Adipose tissue (tissue), 3 donors: ENCODE data around the gene ADGRF1. TPM values are rescaled to one million over a fixed set of nuclear protein-coding genes. Genes with fewer than 3 reads are reported as not detected.

Source experiments
- H3K27ac ChIP-seq: one replicate; pipeline ENCODE4 v1.5.1; 2013; ENCODE audit warnings: low read depth, low read length
- whole genome bisulfite sequencing, 3 donors: extraction: QIAGEN DNeasy Blood & Tissue Kit; methylation state at CpG; one replicate each; pipeline ENCODE4 v1.1.7; 2013; 5-methylcytosine and 5-hydroxymethylcytosine counted together
- polyA plus RNA-seq, 3 donors: library from polyadenylated mRNA; stranded (reverse); fragments of 200-250 nt; gene quantifications; one replicate each; pipeline ENCODE4 v1.2.3, GENCODE V29; 2013
- donor health status: healthy with polysubstance abuse.
- donor health status: Bipolar disorder and iron deficiency.
- donor health status: healthy.

ADGRF1 gene
- polyA plus RNA-seq, 3 donors, result 0.13 to 0.22 (median 0.16) TPM

DNA sequence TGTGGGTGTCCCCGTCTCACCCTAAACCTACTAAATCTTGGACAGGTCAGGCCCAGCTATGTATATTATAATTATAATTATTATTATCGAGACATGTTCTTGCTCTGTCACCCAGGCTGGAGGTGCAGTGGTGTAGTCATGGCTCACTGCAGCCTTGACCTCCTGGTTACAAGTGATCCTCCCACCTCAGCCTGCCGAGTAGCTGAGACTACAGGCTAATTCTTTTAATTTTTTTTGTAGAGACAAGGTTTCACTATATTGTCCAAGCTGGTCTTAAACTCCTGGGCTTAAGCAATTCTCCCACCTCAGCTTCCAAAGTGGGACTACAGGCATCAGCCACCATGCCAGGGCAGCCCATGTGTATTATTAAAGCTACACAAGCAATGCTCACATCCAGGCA is 10.5 kb downstream of the ADGRF1 start:
- no peak overlapping the region for H3K27ac ChIP-seq
- WGBS, 3 donors, result 84 to 88% (median 86%) methylated on average over 3 of the region's 3 CpGs

DNA sequence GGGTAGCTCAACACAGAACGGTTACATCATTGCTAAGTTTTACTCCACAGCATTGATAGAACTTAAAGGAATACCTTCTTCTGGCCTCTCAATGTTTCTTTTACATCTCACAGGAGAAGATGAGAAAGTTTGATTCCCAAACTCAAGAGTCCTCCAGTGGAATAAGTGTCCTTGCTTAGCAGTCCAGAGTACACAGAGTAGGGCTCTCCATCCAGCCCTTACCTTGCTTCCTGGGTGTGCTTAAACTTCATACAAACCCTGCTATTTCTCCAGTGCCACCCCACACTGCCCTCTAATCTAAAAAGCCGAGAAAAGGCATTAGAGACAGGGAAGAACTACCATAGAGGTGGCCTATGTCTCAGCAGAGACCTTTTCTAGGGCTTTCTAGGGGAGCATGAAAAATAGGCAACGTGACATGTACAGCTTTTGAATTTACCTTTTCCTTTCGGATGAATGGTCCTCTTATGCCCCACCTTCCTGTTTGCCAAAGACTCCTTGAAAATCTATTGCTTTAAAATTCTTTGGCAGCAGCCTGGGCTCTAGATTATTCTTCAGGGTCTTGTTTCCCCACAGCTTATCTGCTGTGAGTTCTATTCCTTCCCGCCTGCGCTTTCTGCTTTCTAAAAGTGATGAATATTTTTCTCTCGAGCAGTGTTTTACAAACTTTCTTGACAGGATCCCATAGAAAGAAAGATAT is 12.1 kb downstream of the ADGRF1 start:
- no peak overlapping the region for H3K27ac ChIP-seq
- 82 to 89% (median 88%) methylated on average over 7 of the region's 7 CpGs for WGBS, 3 donors

DNA sequence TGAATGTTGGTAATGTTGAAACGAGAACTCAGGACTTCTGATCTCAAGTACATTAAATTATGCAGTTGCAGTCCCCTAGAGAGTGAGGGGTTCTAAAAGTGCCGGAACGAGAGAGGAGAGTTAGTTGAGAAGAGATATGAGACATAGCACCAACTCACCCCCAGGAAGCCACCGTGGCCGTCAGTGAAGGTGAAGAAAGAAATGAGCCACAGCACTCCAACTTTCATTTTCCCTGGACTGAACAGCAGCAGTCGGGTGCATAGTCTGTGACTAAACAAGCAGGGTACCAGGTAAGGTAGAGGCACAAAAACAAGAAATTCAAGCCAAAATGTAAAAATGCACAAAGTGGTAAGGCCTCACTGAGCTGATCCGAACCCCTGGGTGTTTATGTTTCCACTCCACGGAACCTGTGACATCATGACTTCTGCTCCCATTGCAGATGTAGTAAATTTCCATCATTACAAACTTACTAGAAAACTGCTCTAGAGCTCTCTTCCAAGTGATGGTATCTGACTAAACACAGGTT is 13.2 kb downstream of the ADGRF1 start:
- WGBS, 3 donors, result 85 to 88% (median 86%) methylated on average over 8 of the region's 8 CpGs
- no peak overlapping the region for H3K27ac ChIP-seq

DNA sequence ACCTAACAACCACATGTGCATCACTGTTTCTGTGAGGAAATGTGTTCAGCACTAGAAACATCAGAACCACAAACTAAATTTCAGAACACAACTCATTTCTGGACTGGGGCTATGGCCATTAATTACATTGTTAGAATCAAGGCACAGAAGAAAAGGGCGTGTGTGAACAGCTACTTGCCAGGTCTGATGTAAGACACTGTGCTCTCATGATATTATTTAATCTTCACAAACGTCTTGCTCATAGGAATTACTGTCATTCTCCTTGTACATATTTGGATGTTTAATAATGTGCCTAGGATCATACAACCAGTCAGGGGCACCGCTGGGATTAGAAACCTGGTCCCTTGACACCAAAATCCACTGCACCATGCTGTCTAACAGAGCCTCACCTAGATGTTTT is 14.8 kb downstream of the ADGRF1 start:
- no peak overlapping the region for H3K27ac ChIP-seq
- 60 to 70% (median 62%) methylated on average over 3 of the region's 3 CpGs for WGBS, 3 donors

DNA sequence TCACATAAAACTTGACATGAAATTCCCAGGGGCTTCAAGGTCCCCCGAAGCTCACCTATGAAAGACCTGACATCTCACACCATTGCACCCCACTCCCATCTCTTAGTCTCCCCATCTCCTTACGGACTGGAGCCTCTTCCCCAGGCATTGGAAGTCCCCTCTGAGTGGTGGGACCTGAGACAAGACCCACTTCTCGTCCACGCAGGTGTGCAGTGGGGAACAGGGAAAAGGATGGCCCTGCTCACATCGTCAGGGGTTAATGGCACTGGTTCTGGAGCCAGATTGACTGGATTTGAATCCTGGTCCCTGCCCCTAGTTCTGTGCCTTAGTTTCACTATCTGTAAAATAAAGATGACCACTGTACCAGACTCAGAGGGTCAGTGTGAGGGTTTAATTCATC is 15.5 kb downstream of the ADGRF1 start:
- WGBS, 3 donors, result 88 to 95% (median 93%) methylated on average over 5 of the region's 5 CpGs
- H3K27ac ChIP-seq, result no peak overlapping the region

DNA sequence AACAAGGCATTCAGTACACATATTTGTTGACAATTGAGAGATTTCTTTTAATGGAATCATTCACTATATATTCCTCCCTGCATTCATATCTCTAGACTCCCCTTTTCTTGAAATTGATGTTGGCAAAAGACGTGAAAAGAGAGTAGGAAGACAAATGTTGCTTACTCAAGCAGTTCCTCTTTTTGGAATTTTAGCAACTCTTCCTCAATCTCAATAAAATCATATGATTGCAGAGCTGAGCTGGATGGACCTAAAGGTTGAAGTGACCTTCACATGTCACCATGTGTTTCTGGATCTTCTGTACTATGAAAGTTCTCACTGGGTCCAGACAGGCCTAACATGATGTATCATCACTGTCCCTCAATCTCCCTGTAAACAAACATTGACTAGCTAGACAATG is 18.6 kb downstream of the ADGRF1 start:
- H3K27ac ChIP-seq, result no peak overlapping the region
- WGBS, 3 donors, result 14 to 44% (median 31%) methylated on average over 1 of the region's 1 CpG

DNA sequence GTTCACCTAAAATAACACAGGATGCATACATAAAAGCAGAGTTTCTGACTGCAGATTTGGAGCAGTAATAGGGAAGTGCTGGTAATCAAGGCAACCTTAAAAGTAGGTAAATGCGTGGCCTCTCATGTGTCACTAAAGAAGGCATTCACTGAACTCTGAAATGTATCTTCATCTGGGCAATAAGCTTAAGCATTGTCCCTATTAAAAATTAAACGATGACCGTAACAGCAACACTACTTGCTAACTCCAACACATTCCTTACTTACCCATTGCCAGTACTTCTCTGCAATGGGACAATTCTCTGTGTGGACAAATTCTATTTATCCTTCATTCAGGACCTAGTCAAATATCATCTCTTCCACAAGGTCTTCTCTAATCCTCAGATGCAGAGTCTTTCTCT is 19.9 kb downstream of the ADGRF1 start:
- 91 to 98% (median 96%) methylated on average over 3 of the region's 3 CpGs for WGBS, 3 donors
- no peak overlapping the region for H3K27ac ChIP-seq

DNA sequence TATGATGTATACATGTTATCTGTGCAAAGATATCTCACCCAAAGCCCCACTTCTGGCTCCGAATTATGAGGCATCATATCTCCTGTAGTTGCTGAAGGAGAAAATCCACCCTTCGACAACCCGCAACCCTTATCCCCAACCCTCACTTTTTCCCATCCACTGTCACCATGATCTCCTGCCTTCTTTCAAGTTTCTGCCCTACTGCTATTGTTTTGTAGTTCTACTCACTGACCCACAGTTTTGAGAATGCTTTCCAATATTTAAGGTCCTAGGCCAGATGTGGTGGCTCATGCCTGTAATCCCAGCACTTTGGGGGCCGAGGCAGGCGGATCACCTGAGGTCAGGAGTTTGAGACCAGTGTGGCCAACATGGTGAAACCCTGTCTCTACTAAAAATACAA is 22.2 kb downstream of the ADGRF1 start:
- 93 to 97% (median 94%) methylated on average over 5 of the region's 5 CpGs for WGBS, 3 donors
- no peak overlapping the region for H3K27ac ChIP-seq

DNA sequence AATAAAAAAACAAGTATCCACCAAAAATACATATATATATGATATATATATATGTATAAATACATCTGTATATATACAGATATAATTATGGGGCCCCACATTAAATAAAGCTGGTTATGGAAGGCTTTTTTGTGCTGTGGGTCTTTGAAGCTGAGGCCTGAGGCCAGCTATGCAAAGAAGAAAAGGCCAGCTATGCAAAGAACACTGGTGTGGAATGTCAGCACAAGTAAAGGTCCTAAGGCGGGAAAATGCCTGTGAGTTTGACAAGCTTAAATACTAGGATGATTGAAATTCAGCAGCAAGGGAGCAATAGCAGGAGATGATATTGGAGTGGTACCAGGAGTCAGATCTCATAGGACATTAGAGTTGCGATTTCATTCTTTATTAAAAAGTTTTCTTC is 25.2 kb downstream of the ADGRF1 start:
- no peak overlapping the region for H3K27ac ChIP-seq
- WGBS, 3 donors, result 85 to 95% (median 92%) methylated on average over 2 of the region's 2 CpGs

DNA sequence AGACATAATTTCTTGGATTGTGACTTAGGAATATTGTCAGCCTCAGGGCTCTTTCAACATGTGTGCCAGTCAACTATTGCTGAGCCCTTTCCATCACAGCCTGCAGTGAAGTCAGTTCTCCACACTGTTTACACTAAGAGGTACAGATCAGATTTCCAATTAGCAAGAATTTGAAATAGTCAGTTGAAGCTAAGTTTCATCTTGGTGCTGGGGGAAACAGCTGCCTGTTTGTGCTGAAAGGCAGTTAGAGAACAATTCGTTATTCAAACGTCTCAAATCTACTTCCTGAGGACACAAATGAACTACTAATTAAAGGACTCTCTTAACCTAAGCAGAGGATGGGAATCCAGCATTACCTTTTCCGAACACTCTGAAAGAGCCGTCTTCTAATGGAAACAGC is 25.9 kb downstream of the ADGRF1 start:
- WGBS, 3 donors, result 53 to 57% (median 55%) methylated on average over 4 of the region's 4 CpGs
- no peak overlapping the region for H3K27ac ChIP-seq

DNA sequence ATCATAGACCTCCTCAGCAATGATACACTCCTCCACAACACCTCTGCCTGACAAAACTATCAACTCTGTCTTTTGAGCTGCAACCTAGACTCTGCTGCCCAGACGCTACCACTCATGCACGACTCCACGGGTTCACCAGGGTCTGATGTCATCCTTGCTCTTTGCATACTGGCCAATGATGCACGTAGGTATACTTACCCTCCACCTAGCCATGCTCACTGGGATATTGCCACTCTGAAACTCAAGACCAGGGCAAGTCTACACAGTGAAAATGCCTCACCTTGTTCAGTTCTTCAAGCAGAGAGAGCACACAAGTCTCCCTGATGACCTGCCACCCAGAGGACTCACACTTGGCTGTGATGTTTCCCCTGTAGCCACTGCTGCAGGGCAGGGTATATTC is 27.7 kb downstream of the ADGRF1 start:
- WGBS, 3 donors, result 89 to 93% (median 89%) methylated on average over 4 of the region's 4 CpGs

DNA sequence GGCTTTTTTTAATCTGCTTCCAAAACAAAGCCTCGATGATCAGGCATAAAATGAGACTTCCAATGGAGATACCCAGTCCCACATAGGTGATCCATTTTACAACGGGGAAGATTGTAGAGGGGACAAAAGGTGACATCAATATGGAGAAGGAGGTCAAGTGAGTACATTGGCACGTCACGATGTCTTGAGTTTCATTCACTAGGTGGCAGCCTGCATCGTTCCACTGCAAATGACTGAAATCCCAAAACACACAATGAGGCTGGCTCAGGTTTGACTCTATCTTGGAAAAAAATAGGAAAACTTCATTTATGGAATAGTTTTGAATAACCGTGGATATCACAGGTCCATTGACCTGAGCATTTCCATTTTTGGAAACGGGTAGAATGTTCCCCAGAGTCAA is 32.5 kb downstream of the ADGRF1 start:
- 74 to 78% (median 76%) methylated on average over 7 of the region's 7 CpGs for WGBS, 3 donors
- no peak overlapping the region for H3K27ac ChIP-seq

More for the DNA sequence above, 27.7 kb downstream of the ADGRF1 start:
- H3K27ac ChIP-seq, result no peak overlapping the region

DNA sequence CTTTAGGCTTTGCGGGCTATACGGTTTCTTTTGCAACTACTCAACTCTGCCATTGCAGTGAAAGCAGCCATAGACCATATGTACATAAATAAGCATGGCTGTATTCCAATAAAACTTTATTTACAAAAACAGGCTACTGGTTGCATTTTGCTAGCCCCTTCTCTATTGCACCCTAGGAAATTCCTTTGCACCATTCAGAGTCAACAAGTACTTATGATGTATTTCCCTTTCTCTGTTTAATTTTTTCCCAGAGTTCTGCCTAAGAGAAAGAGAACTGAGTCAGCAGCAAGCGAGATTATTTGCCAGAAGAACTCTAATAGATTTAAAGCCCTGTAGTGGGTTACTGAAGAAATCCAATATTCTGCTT is 33.8 kb downstream of the ADGRF1 start:
- H3K27ac ChIP-seq, result no peak overlapping the region
- WGBS, 3 donors, result 90 to 95% (median 94%) methylated on average over 3 of the region's 3 CpGs

DNA sequence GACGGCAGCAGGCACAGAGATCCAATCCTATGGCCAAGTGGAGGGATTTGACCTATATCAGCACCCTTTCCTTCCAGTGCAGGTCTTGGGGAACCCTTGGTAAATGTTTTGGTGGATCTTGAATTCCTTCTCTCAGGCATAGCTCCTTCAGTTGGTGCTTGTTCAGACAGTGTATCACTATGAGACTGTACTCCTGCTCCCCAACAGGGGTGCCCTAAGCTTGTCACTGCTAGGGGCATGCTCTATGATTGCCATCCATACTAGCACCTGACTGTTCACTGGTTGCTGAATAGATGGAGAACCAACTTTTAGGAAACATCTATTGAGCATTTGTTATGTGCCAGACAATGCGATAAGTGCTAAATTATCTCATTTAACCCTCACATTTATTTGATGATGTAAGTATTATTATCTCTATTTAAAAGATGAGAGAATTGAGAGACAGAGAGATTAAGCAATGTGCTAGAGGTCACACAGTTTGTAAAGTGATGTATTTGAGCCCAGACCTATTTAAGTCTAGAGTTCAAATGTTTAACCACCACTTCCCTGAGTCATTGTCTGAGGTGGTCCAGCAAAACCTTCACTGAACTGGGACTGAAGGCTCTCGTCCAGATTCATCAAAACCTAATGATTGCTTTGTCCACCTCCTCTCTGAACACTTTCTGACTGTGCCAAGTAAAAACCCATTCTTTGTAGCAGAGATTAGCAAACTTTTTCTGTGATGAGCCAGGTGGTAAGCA is 34.3 kb downstream of the ADGRF1 start:
- H3K27ac ChIP-seq, result no peak overlapping the region
- 71 to 89% (median 84%) methylated on average over 3 of the region's 3 CpGs for whole genome bisulfite sequencing, 3 donors

DNA sequence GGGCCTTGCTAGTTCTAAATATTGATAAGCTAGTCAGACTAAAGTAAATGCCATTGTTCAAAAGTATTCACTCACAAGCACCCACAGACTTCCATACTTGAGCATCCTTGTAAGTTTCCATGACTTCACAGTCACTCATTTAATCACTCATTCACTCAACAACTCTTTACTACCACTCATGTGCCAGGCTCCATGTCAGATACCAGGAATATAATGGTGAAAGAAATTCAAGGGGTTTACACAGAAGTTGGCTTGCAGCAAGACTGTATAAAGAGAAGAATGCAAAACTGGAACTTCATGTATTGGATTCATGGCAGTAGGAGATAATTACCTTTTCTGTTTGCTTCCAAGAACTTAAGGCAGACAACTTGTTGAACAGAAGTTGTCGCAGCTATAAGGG is 36.6 kb downstream of the ADGRF1 start:
- WGBS, 3 donors, result 95 to 100% (median 97%) methylated on average over 1 of the region's 1 CpG

DNA sequence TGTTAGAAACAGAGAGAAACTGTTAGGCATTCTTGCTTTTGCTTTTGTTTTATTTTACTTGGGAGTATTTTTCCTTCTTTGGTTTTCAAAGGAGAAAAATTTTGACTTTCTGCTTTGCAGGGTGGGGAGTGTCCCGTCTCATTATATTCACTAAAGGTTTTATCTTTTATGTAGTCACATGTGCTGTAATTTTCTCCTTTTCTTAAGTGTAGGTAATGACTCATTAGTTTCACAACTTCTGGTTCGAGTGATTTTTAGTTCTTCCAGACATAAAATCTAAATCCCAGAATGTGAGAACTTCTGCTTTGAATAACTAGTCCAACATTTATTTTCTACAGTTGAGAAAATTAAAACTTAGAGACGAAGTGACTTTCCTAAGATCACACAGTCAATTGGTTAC is 37.7 kb downstream of the ADGRF1 start:
- 46 to 68% (median 52%) methylated on average over 3 of the region's 3 CpGs for WGBS, 3 donors
- H3K27ac ChIP-seq, result no peak overlapping the region

More for the DNA sequence above, 36.6 kb downstream of the ADGRF1 start:
- no peak overlapping the region for H3K27ac ChIP-seq

DNA sequence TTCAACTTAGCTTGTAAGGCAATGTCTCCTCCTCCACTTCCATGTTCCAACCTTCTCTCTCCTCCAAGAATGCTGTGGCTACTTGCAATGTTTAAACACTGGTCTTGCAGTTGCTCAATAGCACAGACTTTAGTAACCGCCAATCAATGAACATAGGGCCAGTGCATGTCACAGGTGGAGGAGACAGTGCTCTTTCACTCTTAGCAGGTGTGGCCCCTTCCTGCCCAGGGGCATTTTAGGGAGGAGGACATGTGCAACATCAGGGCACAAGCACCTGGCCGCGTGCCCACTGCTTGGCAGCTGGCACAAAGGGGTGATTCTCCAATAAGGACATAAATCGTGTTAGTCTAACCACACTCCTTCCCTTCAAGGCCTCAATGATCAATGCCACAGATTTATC is 41.3 kb downstream of the ADGRF1 start:
- 85 to 92% (median 91%) methylated on average over 4 of the region's 4 CpGs for WGBS, 3 donors
- no peak overlapping the region for H3K27ac ChIP-seq

DNA sequence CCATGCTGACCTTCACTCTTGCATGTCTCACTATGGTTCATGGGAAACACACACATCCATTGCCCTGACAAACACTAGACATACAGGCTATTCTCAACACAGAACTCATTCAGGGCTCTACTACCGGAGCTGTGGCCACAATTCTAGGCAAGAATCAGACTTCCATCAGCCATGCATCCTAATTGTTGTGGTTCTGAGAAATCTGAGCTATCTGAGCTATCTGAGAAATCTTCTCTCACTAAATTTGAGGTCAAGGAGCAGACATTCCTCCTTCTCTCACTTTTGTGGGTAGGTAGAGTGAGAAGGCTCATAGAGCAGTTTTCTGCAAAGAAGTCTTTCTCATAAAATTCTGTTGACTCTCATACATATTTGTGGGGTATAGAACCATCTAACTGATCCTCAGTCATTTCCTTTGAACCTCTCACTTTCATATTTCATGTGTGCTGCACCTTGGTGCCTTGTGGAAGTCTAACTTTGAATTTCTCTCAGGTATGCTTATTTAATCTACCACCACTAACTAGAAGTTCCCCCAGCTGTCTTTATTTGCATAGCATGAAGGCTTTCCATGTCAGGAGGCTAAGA is 43.6 kb downstream of the ADGRF1 start:
- WGBS, 3 donors, result 91 to 93% (median 92%) methylated on average over 1 of the region's 1 CpG
- H3K27ac ChIP-seq, result no peak overlapping the region

DNA sequence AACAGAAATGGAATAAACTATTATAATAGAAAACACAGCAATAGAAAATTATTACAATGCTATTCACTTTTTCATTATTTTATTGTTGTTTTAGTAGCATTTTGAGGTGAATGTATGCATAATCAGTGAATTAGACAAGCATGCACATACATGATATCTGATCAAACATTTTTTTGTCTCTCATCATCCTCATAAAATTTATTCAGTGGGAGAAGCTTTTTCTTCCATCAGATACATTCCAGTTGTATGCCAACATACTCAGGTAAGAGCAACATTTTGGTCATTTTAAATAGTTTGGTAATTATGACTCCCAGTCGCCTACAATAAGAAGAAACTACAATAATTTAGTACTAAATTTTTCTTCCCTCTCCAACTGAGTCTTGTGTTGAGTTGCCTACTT is 44.5 kb downstream of the ADGRF1 start:
- WGBS, 3 donors, result 78 to 97% (median 92%) methylated on average over 1 of the region's 1 CpG
- H3K27ac ChIP-seq, result no peak overlapping the region
